Measurements from ENCODE around the gene CTCFL.
"Not testable (repeated sequence)": the region's sequence is repeated elsewhere in the genome, so short reads cannot be mapped to it uniquely, and the experiment has no call there.

Gene CTCFL

DNA sequence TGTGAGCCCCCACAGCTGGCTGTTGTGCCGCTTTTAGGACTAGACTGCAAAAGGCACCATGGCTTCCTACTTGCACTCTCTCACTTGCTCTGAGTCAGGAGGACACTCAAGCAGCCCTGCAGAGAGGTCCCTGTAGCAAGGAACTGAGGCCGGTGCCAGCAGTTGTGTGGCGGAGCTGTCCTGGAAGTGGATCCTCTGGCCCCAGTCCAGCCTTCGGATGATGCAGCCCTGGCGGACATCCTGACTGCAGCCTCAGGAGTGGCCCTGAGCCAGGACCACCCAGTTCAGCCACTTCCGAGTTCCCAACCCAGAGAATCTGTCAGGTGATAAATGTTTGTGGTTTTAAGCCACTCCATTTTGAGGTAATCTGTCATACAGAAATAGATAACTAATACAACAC, 17.5 kb downstream of the CTCFL start:
- no peak for DNase-seq (ENCODE audit: low spot score)

DNA sequence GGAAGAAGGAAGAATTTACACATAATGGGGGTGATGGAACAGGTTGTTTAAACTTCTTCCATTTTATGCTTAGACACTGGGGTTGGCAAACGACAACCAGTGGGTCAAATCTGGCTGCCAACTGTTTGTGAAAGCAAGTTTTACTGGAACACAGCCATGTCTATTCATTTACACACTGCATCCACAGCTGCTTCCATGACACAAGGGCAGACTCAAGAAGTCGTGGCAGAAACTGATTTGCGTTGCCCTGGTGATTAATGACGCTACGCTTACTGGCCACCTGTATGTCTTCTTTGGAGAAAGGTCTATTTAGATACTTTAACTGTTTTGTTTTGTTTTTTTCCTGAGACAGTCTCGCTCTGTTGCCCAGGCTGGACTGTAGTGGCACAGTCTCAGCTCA, 19.0 kb downstream of the CTCFL start:
- no peak for DNase-seq (ENCODE audit: low spot score)

GRCh38 chr20:57504411-57504810, 20.5 kb downstream of the CTCFL start:
- DNase-seq (ENCODE audit: low spot score): no peak

- no peak for DNase-seq (ENCODE audit: low spot score)
Observed at GRCh38 chr20:57503035-57503658, 21.8 kb downstream of the CTCFL start.

- no peak for DNase-seq (ENCODE audit: low spot score)
Observed at GRCh38 chr20:57502336-57502700, 22.6 kb downstream of the CTCFL start.

DNA sequence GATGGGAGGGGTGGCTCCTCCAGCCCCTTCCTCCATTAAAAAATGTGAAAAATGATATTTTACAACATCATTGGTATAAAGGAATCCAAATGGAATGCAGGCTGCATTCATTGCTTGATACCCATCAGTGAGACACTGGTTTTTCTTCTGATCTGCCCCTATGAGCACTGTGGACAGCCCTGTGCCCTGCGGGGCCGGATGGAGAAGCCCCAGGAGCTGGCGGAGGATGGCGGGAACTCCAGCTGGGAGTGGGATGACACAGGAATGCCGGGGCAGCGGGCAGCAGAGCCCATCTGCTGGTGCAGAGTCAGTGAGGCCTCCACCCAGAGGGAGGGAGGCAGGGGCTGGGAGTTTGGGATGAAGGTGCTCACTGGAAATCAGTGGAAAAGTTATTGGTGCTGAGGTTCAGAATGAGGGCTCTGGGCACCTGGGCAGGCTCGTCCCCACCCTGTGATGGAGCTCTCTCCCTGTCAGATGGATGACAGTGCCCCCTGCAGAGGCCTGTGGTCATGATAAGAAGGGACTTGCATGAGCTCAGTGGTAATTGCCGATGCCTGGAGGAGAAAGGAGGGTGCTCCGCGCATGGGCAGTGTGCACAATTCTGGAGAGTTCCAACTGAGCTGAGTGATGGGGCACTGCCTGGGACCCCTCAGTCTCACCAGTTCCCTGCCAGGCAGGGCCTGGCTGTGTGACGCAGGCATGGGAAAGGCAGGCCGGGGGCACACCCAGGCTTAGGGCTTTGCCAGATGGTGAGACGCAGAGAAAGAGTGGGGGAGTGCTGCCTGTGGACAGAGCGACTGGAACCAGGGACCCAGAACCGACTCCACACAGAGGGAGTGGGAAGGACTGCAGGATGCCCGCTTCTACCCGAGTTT, 23.2 kb downstream of the CTCFL start:
- no peak for DNase-seq (ENCODE audit: low spot score)

DNA sequence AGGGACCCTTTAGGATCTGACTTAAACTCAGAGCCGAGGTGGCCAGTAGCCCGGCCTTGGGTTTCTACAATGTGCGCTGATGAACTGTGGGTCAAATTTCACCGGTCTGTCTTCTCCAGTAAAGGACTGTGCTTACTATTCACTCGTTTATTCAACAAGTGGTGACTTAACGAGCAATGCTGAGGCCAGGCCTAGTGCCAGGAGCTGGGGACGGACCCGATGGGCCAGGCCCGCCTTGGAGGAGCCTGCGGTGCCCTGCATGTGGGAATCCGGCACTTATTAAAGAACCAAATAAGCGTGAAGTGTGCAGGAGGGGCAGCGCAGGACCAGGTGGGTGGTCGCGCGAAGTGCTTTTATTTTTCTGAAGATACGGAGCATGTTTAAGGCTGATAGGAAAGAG, 24.0 kb downstream of the CTCFL start:
- no peak for DNase-seq (ENCODE audit: low spot score)

GRCh38 chr20:57500235-57500634, 24.7 kb downstream of the CTCFL start:
- no peak for DNase-seq (ENCODE audit: low spot score)

GRCh38 chr20:57499676-57500075, 25.3 kb downstream of the CTCFL start:
- DNase-seq (ENCODE audit: low spot score): no peak

GRCh38 chr20:57498425-57499400, 26.2 kb downstream of the CTCFL start:
- no peak for DNase-seq (ENCODE audit: low spot score)

- no peak for DNase-seq (ENCODE audit: low spot score)
Observed at GRCh38 chr20:57496592-57496991, 28.3 kb downstream of the CTCFL start.

DNA sequence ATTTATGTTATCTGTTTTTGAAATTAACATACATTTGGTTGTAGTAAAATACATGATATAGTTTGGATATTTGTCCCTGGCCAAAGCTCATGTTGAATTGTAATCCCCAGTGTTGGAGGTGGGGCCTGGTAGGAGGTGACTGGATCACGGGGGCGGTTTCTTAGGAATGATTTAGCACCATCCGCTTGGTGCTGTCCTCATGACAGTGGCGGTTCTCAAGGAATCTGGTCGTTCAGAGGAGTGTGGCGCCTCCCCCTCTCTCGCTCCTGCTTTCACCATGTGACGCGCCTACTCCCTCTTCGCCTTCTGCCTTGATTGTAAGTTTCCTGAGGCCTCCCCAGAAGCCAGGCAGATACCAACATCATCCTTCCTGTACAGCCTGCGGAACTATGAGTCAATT, 29.0 kb downstream of the CTCFL start:
- DNase-seq (ENCODE audit: low spot score): no peak

DNA sequence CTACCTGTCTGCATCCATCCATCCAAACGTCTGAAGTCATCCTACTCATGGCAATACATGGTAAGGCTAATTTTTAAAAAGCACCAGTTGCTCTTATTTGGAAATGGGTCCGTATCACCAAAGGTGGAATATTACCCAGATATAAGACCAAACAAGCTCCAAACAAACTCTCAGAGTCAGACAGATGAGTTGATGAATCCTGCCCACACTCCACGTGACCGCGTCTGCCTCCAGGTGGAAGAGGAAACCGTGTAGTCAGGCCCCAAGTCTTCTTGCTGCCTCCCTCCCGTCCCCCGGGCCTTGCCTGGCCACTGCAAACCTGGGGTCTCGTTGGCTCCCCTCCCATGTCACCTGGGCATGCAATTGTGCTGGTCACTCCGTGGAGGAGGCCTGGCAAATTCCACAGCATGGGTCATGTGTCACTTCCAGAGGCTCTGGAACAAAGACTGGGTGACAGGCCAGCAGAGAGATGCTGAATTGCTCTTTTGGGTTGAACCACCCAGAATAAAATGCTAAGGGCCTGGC, 31.8 kb downstream of the CTCFL start:
- DNase-seq (ENCODE audit: low spot score): no peak

GRCh38 chr20:57491373-57491772, 33.6 kb downstream of the CTCFL start:
- DNase-seq (ENCODE audit: low spot score): no peak

DNA sequence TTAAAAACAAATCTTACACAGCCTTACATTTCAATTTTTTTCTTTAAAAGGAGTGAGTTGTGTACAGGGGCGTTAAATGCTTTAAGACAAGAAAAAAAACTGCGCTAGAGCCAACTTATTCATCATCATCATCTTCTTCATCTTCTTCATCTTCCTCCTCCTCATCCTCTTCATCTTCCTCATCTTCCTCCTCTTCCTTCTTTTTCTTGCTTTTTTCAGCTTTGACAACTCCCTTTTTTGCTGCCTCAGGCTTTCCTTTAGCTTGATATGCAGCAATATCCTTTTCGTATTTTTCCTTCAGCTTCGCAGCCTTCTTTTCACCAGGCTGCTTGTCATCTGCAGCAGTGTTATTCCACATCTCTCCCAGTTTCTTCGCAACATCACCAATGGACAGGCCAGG, 36.7 kb downstream of the CTCFL start:
- DNase-seq (ENCODE audit: low spot score): not testable (repeated sequence)

DNA sequence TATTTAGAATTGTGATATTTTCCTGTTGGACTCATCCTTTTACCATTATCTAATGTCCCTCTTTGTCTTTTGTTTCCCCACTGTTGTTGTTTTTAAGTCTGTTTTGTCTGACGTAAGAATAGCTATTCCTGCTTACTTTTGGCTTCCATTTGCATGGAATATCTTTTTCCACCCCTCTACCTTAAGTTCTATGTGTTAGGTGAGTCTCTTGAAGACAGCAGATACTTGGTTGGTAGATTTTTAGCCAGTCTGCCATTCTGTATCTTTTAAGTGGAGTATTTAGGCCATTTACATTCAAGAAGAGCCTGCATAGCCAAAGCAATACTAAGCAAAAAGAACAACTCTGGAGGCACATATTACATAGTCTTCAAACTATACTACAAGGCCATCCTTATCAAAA, 39.2 kb downstream of the CTCFL start:
- no peak for DNase-seq (ENCODE audit: low spot score)

DNA sequence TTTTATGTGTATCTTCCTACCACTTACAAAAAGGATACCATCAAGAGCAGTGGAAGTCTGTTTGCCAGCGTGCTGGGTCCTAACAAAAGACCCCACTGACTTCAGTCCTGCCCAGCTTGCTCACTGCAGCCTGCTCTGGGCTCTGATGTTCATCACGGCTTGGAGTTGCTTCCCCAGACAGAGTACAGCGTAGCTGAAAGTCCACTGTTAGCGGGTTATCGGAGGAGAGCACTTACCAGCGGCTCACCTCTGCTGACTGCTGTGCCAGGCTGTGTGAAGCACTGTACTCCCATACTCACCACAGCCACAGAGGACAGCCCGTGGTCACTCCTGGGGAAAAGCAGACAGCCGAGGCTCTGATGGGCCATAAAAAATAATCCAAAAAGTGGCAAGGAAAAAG, 40.2 kb downstream of the CTCFL start:
- DNase-seq (ENCODE audit: low spot score): no peak

DNA sequence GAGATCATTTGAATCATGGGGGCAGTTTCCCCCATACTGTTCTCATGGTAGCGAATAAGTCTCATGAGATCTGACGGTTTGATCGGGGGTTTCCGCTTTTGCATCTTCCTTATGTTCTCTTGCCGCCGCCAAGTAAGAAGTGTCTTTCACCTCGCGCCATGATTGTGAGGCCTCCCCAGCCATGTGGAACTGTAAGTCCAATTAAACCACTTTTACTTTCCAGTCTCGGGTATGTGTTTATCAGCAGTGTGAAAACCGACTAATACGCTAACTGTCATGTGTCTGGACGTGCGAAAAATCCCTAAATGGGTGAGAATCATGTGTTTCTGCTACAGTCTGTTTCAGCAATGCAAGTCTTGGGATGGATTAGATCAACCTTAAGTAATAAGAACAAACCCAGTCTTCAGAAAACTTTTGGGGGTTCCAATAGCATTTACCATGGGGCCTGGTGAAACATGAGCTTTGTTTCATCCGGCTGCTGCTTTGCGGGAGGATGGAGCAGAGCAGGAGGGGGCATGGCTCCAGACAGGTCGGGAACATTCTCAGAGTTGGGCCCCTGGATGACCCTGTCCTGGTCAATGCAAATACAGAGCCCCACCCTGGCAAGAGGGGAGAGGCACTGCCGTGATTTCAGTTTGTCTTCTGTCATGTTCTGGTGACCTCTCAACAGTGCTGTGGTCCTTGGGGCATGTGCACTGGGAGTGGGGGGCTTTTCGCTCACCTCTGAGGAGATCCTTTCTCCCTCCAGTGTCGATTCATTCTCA, 41.5 kb downstream of the CTCFL start:
- DNase-seq (ENCODE audit: low spot score): no peak

GRCh38 chr20:57482796-57483195, 42.1 kb downstream of the CTCFL start:
- DNase-seq (ENCODE audit: low spot score): no peak

DNA sequence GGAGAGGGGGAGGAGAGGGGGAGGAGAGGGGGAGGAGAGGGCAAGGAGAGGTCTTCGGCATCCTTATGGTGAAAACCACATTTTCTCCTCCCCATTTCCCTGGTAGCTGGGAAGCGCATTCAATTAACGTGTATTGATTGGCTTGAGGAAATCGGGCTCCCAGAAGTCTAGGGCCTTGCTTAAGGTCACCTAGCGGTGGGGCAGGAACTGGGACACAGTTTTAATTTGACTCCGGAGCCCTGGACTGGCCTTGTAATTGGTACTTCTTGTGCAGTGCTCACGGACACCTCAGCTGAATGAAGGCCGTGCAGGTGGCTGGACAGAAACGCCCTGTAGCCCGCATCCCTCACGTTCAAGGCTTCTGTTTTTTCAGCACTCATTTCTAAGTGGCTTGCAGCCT, 42.8 kb downstream of the CTCFL start:
- no peak for DNase-seq (ENCODE audit: low spot score)

DNA sequence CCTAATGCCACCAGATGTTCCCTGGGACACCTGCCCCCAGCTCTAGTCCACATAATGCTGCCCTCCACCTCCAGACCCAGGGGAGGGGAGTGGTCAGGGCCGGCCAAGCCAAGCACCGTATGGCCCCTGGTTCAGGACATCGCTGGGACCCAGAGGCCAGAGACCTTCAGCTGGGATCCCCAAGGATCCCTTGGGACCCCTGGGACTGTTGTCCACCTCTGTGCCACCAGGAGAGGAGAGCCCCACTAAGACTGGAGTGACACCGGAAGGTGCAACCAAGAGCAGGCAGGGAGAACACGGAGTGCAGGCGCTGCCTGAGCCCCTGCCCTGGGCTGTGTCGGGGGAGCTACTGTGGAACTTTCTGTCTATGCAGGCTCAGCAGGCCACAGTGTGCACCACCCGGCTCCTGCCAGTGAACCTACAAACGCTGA, 43.6 kb downstream of the CTCFL start:
- DNase-seq (ENCODE audit: low spot score): no peak
